Spleen (tissue), 11 donors: ENCODE data around the gene DNAJB8. TPM values are rescaled to one million over a fixed set of nuclear protein-coding genes. Genes with fewer than 3 reads are reported as not detected.

Experiments used
- DNase-seq: peaks from one replicate; pipeline ENCODE4 v3.0.0-alpha.2; 2020
- H3K27ac ChIP-seq, 8 donors: fragments of 200-600 bp; sonication (generic) in 7 of 8; 1 replicate in 4 of 8; 2 replicates in 4 of 8; pipeline versions ENCODE4 v1.5.0 to v1.8.0; 2016 to 2021; ENCODE audit warnings: inconsistent platforms in 4 of 8, mild to moderate bottlenecking in 4 of 8, moderate library complexity in 1 of 8
- H3K27me3 ChIP-seq, 7 donors: fragments of 200-600 bp; sonication (generic) in 6 of 7; replicated peaks in 1 of 7; 1 replicate in 4 of 7; 2 replicates in 3 of 7; pipeline versions ENCODE4 v1.5.0 to v1.8.0; 2016 to 2021; ENCODE audit warnings: inconsistent platforms in 3 of 7, mild to moderate bottlenecking in 1 of 7
- H3K36me3 ChIP-seq, 6 donors: fragments of 200-600 bp; sonication (generic) in 5 of 6; 1 replicate in 4 of 6; 2 replicates in 2 of 6; pipeline versions ENCODE4 v1.5.0 to v1.8.0; 2016 to 2021; ENCODE audit warnings: inconsistent platforms in 2 of 6
- H3K4me1 ChIP-seq, 6 donors: fragments of 200-600 bp; sonication (generic) in 5 of 6; 1 replicate in 3 of 6; 2 replicates in 3 of 6; pipeline versions ENCODE4 v1.5.0 to v1.8.0; 2016 to 2021; ENCODE audit warnings: inconsistent platforms in 3 of 6
- H3K4me3 ChIP-seq, 8 donors: fragments of 200-600 bp; sonication (generic) in 7 of 8; 1 replicate in 4 of 8; 2 replicates in 4 of 8; pipeline versions ENCODE4 v1.5.0 to v1.8.0; 2016 to 2021; ENCODE audit warnings: inconsistent platforms in 4 of 8, mild to moderate bottlenecking in 4 of 8, moderate library complexity in 2 of 8
- H3K9me3 ChIP-seq, 8 donors: fragments of 200-600 bp; sonication (generic) in 7 of 8; 1 replicate in 4 of 8; 2 replicates in 4 of 8; pipeline versions ENCODE4 v1.5.0 to v1.8.0; 2016 to 2021; ENCODE audit warnings: inconsistent platforms in 4 of 8
- POLR2A ChIP-seq, 3 donors: fragments of 450-650 bp; IDR thresholded peaks; one replicate each; pipeline ENCODE4 v1.5.1; 2017; ENCODE audit warnings: antibody characterized with exemption in 3 of 3, mild to moderate bottlenecking in 1 of 3
- POLR2AphosphoS5 ChIP-seq, 3 donors: sonication (generic); formaldehyde crosslinking; IDR thresholded peaks; one replicate each; pipeline ENCODE4 v1.5.1; 2017; ENCODE audit warnings: antibody characterized with exemption in 3 of 3
- WGBS, 5 donors: extraction: QIAGEN DNeasy Blood & Tissue Kit in 3 of 5; methylation state at CpG; one replicate each; pipeline versions ENCODE4 v1.1.5 to v1.1.7; 2013 to 2018; 5-methylcytosine and 5-hydroxymethylcytosine counted together
- intact Hi-C: fragments of 100-400 bp; cut with DNase I; formaldehyde crosslinking; loops from one replicate; pipeline ENCODE4 v1.15.0; 2023; ENCODE audit warnings: low total_unique reads
- polyA plus RNA-seq, 3 donors: library from polyadenylated mRNA; stranded (reverse); fragments of 200-250 nt; gene quantifications; one replicate each; pipeline ENCODE4 v1.2.1, GENCODE V29; 2013
- total RNA-seq, 7 donors: library from RNA; depleted of rRNA in 3 of 7; stranded (reverse); fragments of >200 nt in 3 of 7; fragmentation: NEBNext Ultra II Directional in 4 of 7; extraction: Animal tissue kit (Norgen Biotek cat#: 25700) in 4 of 7; gene quantifications; one replicate each; pipeline versions ENCODE4 v1.1.0 to v1.2.1, GENCODE V29; 2016 to 2021
- TF ChIP-seq, protein P1 (sequence below), 11 experiments: fragments of 200-600 bp in 7 of 11; fragments of 450-650 bp in 4 of 11; sonication (generic) in 4 of 11; IDR thresholded peaks in 8 of 11; conservative IDR thresholded peaks in 3 of 11; 1 replicate in 7 of 11; 2 replicates in 4 of 11; pipeline versions ENCODE4 v1.4.0 to v1.8.0; 2016 to 2021; ENCODE audit warnings: antibody characterized with exemption in 11 of 11, inconsistent platforms in 4 of 11, mild to moderate bottlenecking in 1 of 11
- donor health status: healthy with polysubstance abuse.
- donor health status: DM: no; HTN: no; CAD: no; lungs with moderate emphysema.
- donor health status: DM: no; HTN: no; CAD: no.
- donor health status: Bipolar disorder and iron deficiency.
- donor health status: healthy.
- donor health status: DM: no; HTN: no; CAD: no.
- donor health status: DM: yes; HTN: yes; CAD: no.

The DNAJB8 gene
- total and polyA plus RNA-seq, 10 donors = not detected

DNA sequence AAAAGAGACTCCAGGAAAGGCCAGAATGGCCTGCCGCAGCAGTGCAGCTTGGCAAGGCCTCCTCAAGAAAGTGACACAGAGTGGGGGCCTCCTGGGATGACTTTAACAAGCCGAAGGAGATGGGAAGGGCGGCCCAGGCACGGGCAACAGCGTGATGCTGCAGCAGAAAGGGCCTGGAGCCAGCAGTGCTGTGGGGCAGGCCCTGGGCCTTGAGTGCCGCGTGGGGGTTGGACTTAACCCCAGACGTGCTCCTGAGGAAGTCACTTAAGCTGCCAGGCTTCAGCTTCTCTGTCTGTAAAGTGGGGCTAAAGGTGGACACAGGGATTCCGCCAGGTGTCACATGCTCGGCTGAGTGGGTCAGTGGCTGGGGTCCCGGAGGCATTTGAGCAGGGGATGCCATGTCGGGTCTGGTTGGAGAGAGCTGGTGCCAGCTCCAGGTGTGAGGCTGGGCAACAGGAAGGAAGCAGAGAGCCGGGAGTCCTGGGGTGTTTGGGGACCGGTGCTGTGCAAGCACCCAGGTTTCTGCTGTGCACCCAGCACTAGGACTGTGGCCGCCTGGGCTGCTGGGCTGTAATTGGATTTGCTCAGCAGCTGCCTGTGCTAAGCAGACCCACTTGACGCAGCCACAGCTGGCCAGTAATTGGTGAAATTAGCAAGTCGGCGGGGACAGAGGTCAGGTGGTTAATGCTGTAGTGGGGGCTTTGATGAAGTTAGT is 7.8 kb downstream of the DNAJB8 start:
- TF ChIP-seq, protein P1, sequence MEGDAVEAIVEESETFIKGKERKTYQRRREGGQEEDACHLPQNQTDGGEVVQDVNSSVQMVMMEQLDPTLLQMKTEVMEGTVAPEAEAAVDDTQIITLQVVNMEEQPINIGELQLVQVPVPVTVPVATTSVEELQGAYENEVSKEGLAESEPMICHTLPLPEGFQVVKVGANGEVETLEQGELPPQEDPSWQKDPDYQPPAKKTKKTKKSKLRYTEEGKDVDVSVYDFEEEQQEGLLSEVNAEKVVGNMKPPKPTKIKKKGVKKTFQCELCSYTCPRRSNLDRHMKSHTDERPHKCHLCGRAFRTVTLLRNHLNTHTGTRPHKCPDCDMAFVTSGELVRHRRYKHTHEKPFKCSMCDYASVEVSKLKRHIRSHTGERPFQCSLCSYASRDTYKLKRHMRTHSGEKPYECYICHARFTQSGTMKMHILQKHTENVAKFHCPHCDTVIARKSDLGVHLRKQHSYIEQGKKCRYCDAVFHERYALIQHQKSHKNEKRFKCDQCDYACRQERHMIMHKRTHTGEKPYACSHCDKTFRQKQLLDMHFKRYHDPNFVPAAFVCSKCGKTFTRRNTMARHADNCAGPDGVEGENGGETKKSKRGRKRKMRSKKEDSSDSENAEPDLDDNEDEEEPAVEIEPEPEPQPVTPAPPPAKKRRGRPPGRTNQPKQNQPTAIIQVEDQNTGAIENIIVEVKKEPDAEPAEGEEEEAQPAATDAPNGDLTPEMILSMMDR (IDR thresholded peaks at IDR 0.05 in 8 of 11, conservative IDR thresholded peaks at IDR 0.05 in 3 of 11) = no peak
- Histone ChIP-seq H3K27ac (no peak overlapping the region), H3K9me3 (no peaks in the 10 kb centered on the region), H3K4me3 (no peak overlapping the region), H3K4me1 (peaks cover 0 to 5% (median 0%) of the 10 kb centered on the region in 6 donors), H3K27me3 (peaks cover 0 to 44% (median 0%) of the 10 kb centered on the region in 7 donors), H3K36me3 (no peaks in the 10 kb centered on the region)
- no peak for DNase-seq
- intact Hi-C loops = no loop called here
- 76 to 85% (median 77%) methylated on average over 13 to 18 of the region's 18 CpGs for WGBS, 5 donors

GRCh38 chr3:128457937-128458336 is 8.8 kb downstream of the DNAJB8 start:
- 73 to 91% (median 89%) methylated on average over 12 of the region's 12 CpGs for WGBS, 5 donors
- Histone ChIP-seq H3K36me3 (no peaks in the 10 kb centered on the region), H3K27me3 (peaks cover 0 to 49% (median 4%) of the 10 kb centered on the region in 7 donors), H3K27ac (no peak overlapping the region), H3K9me3 (no peaks in the 10 kb centered on the region), H3K4me1 (peaks cover 0 to 5% (median 0%) of the 10 kb centered on the region in 6 donors), H3K4me3 (no peak overlapping the region)
- intact Hi-C loops = no loop called here
- no peak for DNase-seq
- TF ChIP-seq, protein P1 (IDR thresholded peaks at IDR 0.05 in 8 of 11, conservative IDR thresholded peaks at IDR 0.05 in 3 of 11) = no peak
- TF ChIP-seq POLR2A (IDR thresholded peaks at IDR 0.05) = no peak
- no peak for TF ChIP-seq POLR2AphosphoS5 (IDR thresholded peaks at IDR 0.05)

DNA sequence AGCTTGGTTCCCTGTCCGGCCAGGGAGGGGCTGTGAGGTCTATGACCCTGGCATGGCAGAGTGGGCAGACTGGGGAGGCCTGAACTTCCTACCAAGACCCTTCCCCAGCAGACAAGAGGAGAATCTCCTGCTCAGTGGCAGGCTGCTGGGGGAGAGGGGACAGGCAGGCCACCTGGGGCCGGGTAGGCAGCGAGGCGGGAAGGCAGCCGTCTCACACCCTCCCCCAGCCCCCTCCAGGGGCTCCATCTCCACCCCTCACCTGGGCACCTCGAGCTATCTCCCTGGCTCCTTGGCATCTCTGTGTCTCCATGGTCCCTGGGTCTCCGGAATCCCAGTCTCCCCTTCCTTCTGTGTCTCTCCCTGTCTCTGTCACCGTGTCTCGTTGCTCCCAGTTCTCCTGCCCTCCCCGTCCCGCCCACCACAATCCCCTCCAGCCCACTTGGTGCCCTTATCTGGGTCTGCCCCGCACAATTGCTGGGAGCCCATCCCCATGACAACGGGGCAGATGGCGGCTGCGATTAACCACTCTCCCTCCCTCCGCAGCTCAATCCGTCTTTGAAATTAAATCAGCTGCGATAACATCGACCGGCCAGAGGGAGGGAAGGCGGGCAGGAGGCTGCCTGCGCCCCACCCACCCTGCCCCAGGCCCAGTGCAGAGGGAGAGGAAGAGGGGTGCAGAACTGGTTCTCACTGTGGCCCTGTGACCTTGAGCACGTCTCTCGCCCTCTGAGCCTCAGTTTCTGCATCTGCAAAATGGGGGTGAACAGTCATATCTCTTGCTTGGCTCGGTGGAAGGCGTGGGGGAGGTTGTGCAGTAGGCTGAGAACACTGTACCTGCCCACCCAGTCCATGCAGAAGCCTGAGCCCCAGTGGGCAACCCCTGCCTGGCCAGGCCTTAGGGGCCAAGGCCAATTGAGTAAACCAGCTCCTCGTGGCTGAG is 9.6 kb downstream of the DNAJB8 start:
- Histone ChIP-seq H3K9me3 (no peaks in the 10 kb centered on the region), H3K27me3 (peaks cover 0 to 58% (median 4%) of the 10 kb centered on the region in 7 donors), H3K4me3 (no peak overlapping the region), H3K27ac (no peak overlapping the region), H3K4me1 (peaks cover 0 to 5% (median 0%) of the 10 kb centered on the region in 6 donors), H3K36me3 (no peaks in the 10 kb centered on the region)
- intact Hi-C loops = no loop called here
- TF ChIP-seq POLR2A (IDR thresholded peaks at IDR 0.05) (no peak), POLR2AphosphoS5 (IDR thresholded peaks at IDR 0.05) (no peak)
- TF ChIP-seq, protein P1 (IDR thresholded peaks at IDR 0.05 in 8 of 11, conservative IDR thresholded peaks at IDR 0.05 in 3 of 11) = no peak
- DNase-seq = no peak
- WGBS, 5 donors = 63 to 70% (median 64%) methylated on average over 25 to 27 of the region's 27 CpGs
